Endodermal cell (in vitro differentiated cells): ENCODE data around the gene FBLN2. TPM values are rescaled to one million over a fixed set of nuclear protein-coding genes. Genes with fewer than 3 reads are reported as not detected.

Experiments
- DNase-seq: peaks from one replicate; pipeline ENCODE4 v3.0.0-alpha.2; 2017
- H3K27ac ChIP-seq: 2 replicates; pipeline ENCODE4 v1.5.1; 2013; ENCODE audit warnings: mild to moderate bottlenecking, low read depth, low read length, moderate library complexity
- H3K27me3 ChIP-seq: 2 replicates; pipeline ENCODE4 v1.6.1; 2013; ENCODE audit warnings: mild to moderate bottlenecking, low read length, moderate library complexity; ENCODE audit not compliant: insufficient read depth, control insufficient read depth, poor library complexity, severe bottlenecking
- H3K36me3 ChIP-seq: 2 replicates; pipeline ENCODE4 v1.7.0; 2013; ENCODE audit warnings: mild to moderate bottlenecking, low read length, moderate library complexity; ENCODE audit not compliant: control insufficient read depth, insufficient read depth
- H3K4me1 ChIP-seq: one replicate; pipeline ENCODE4 v1.7.0; 2013; ENCODE audit warnings: low read length; ENCODE audit not compliant: control insufficient read depth, insufficient read depth
- H3K4me3 ChIP-seq: 2 replicates; pipeline ENCODE4 v1.5.1; 2013; ENCODE audit warnings: mild to moderate bottlenecking, low read length, moderate library complexity
- H3K9ac ChIP-seq: 2 replicates; pipeline ENCODE4 v1.6.1; 2013; ENCODE audit warnings: mild to moderate bottlenecking, low read length, moderate library complexity; ENCODE audit not compliant: poor library complexity, severe bottlenecking; ENCODE audit errors: extremely low read depth
- H3K9me3 ChIP-seq: 2 replicates; pipeline ENCODE4 v1.6.1; 2013; ENCODE audit warnings: mild to moderate bottlenecking, low read length, moderate library complexity; ENCODE audit not compliant: control insufficient read depth
- H3K27ac Mint-ChIP-seq: 2 replicates; pipeline ENCODE4 v1.8.0; 2020; ENCODE audit warnings: mixed read lengths
- H3K27me3 Mint-ChIP-seq: 2 replicates; pipeline ENCODE4 v1.8.0; 2021; ENCODE audit warnings: mild to moderate bottlenecking, mixed read lengths; ENCODE audit not compliant: insufficient read depth
- H3K36me3 Mint-ChIP-seq: 2 replicates; pipeline ENCODE4 v1.8.0; 2020; ENCODE audit warnings: low read depth, mixed read lengths
- H3K4me1 Mint-ChIP-seq: 2 replicates; pipeline ENCODE4 v1.8.0; 2020; ENCODE audit warnings: mixed read lengths
- H3K4me3 Mint-ChIP-seq: 2 replicates; pipeline ENCODE4 v1.8.0; 2020; ENCODE audit warnings: mild to moderate bottlenecking, moderate library complexity, mixed read lengths
- H3K9me3 Mint-ChIP-seq: 2 replicates; pipeline ENCODE4 v1.8.0; 2020; ENCODE audit warnings: mild to moderate bottlenecking, mixed read lengths
- WGBS, 2 experiments: methylation state at CpG; one replicate each; pipeline versions ENCODE4 v1.1.5 to v1.1.7; 2013; ENCODE audit warnings: missing lambda C conversion rate in 2 of 2, mixed read lengths in 1 of 2; ENCODE audit not compliant: insufficient coverage in 1 of 2, insufficient read length in 1 of 2; 5-methylcytosine and 5-hydroxymethylcytosine counted together
- total RNA-seq, 2 donors: library from RNA; stranded (reverse); fragmentation: NEBNext Ultra II Directional in 1 of 2; extraction: Animal tissue kit (Norgen Biotek cat#: 25700) in 1 of 2; gene quantifications; 2 replicates in 1 of 2; 3 replicates in 1 of 2; pipeline ENCODE4 v1.2.1, GENCODE V29; 2021
- TF ChIP-seq, protein P1 (sequence below): fragments of 200-600 bp; sonication (generic); conservative IDR thresholded peaks from 2 replicates; pipeline ENCODE4 v1.5.0; 2021; ENCODE audit warnings: antibody characterized with exemption, mild to moderate bottlenecking

The FBLN2 gene
- total RNA-seq, 2 donors from 2014 or later: 86.1 to 136 TPM

DNA sequence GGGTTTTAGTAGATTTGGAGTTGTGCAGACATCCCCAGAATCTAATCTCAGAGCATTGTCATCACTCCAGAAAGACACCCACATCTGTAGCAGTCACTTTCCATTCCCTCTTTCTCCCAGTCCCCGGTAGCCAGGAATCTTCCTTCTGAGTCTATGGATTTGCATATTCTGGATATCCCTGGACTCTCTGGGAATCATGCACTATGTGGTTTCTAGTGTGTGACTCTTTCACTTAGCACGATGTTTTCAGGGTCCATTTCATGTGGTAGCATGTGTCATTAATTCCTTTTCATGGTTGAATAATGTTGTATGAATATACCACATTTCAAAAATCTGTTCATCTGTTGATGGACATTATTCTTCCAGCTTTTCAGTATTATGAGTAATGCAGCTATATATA lies 29.3 kb downstream of the FBLN2 start:
- no peak overlapping the region for H3K4me3 ChIP-seq
- 95% methylated on average over 2 of the region's 2 CpGs; no CpG with 5 or more reads in 1 of the 2 experiments for WGBS, 2 experiments
- H3K27me3 ChIP-seq: no peaks in the 10 kb centered on the region
- Mint-ChIP-seq H3K36me3 (peaks cover 2% of the 10 kb centered on the region), H3K4me1 (peaks cover 27% of the 10 kb centered on the region), H3K9me3 (no peaks in the 10 kb centered on the region), H3K27ac (no peak overlapping the region), H3K4me3 (no peak overlapping the region), H3K27me3 (peaks cover 1% of the 10 kb centered on the region)
- no peak for DNase-seq
- H3K36me3 ChIP-seq: no peaks in the 10 kb centered on the region
- TF ChIP-seq, protein P1, sequence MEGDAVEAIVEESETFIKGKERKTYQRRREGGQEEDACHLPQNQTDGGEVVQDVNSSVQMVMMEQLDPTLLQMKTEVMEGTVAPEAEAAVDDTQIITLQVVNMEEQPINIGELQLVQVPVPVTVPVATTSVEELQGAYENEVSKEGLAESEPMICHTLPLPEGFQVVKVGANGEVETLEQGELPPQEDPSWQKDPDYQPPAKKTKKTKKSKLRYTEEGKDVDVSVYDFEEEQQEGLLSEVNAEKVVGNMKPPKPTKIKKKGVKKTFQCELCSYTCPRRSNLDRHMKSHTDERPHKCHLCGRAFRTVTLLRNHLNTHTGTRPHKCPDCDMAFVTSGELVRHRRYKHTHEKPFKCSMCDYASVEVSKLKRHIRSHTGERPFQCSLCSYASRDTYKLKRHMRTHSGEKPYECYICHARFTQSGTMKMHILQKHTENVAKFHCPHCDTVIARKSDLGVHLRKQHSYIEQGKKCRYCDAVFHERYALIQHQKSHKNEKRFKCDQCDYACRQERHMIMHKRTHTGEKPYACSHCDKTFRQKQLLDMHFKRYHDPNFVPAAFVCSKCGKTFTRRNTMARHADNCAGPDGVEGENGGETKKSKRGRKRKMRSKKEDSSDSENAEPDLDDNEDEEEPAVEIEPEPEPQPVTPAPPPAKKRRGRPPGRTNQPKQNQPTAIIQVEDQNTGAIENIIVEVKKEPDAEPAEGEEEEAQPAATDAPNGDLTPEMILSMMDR: no peak
- no peaks in the 10 kb centered on the region for H3K9me3 ChIP-seq
- H3K9ac ChIP-seq: no peak overlapping the region
- H3K27ac ChIP-seq: no peak overlapping the region
- peaks cover 20% of the 10 kb centered on the region for H3K4me1 ChIP-seq

DNA sequence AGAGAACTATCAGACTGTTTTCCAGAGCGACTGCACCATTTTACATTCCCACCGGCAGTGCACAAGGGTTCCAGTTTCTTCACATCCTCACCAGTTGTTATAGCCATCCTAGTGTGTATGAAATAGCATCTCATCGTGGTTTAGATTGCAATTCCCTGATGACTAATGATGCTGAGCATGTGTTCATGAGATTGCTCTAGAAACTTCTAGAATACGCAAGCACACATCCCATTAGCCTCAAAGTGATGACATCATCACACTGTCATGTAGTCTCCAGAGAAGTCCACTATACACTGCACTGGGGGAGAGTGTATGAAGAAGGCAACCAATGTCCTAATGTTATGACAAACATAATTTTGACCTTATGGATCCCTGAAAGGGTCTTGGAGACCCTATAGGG lies 30.1 kb downstream of the FBLN2 start:
- WGBS, 2 experiments: 93 to 94% methylated on average over 2 to 4 of the region's 4 CpGs
- TF ChIP-seq, protein P1: no peak
- Histone ChIP-seq H3K36me3 (no peaks in the 10 kb centered on the region), H3K27ac (no peak overlapping the region), H3K4me1 (peaks cover 20% of the 10 kb centered on the region), H3K9me3 (no peaks in the 10 kb centered on the region), H3K27me3 (no peaks in the 10 kb centered on the region), H3K4me3 (no peak overlapping the region), H3K9ac (no peak overlapping the region)
- Mint-ChIP-seq H3K27ac (no peak overlapping the region), H3K27me3 (no peaks in the 10 kb centered on the region), H3K4me1 (peaks cover 25% of the 10 kb centered on the region), H3K9me3 (no peaks in the 10 kb centered on the region), H3K36me3 (no peaks in the 10 kb centered on the region), H3K4me3 (no peak overlapping the region)
- no peak for DNase-seq

DNA sequence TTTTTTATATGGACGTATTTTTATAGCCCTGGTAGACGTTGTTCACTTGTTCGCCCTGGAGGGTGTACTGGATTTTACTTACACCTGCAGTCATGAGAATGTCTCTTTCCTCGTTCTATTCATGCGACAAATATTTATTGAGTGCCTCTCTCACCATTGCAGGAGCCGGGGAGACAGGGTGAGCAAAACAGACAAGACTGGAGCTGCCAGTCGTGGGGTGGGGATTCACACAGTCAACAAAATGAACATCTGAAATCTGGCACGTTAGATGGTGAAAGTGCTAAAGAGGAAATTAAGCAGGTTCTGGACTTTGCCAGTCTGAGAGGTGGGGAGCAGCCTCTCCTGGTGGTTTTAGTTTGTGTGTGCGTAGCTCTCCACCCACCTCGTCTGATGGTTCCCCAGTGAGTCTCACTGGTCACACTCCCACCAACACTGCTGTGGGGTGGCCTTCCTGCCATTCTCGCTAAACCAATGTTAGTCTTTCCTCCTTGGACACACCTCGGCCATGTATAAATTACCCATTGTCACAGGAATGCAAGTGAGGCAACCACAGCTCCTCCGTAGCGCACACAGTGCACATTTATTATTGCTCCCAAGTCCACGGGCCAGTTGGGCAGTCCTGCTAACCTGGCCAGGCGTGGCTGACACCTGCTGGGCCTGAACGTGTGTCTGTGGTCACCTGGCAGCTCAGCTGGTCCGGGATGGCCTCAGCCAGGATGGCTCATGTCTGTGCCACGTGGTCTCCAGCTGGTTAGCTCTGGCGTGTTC lies 31.5 kb downstream of the FBLN2 start:
- H3K9me3 ChIP-seq: no peaks in the 10 kb centered on the region
- no peak overlapping the region for H3K27ac ChIP-seq
- H3K4me1 Mint-ChIP-seq: peaks cover 15% of the 10 kb centered on the region
- H3K4me3 ChIP-seq: no peak overlapping the region
- H3K9me3 Mint-ChIP-seq: no peaks in the 10 kb centered on the region
- H3K4me1 ChIP-seq: peaks cover 12% of the 10 kb centered on the region
- H3K27ac Mint-ChIP-seq: no peak overlapping the region
- no peak for DNase-seq
- no peaks in the 10 kb centered on the region for H3K27me3 Mint-ChIP-seq
- no peak overlapping the region for H3K9ac ChIP-seq
- no peaks in the 10 kb centered on the region for H3K27me3 ChIP-seq
- no peaks in the 10 kb centered on the region for H3K36me3 Mint-ChIP-seq
- TF ChIP-seq, protein P1: no peak
- 93 to 99% methylated on average over 16 to 20 of the region's 20 CpGs for WGBS, 2 experiments
- no peak overlapping the region for H3K4me3 Mint-ChIP-seq
- no peaks in the 10 kb centered on the region for H3K36me3 ChIP-seq
